ENCODE measurements around the gene TGM1.

TGM1 gene

GRCh38 chr14:24266344-24267244, 3.6 kb upstream of the TGM1 start:
- H3K36me3 Mint-ChIP-seq (ENCODE audit: low read depth): peaks cover 10% of the 10 kb centered on the region
- no peak for TF ChIP-seq CTCF (IDR thresholded peaks at IDR 0.05)
- H3K4me3 Mint-ChIP-seq: no peak overlapping the region
- DNase-seq: no peak
- H3K27me3 Mint-ChIP-seq (ENCODE audit: low read depth, poor library complexity): peaks cover 2% of the 10 kb centered on the region
- H3K9me3 Mint-ChIP-seq: no peaks in the 10 kb centered on the region
- peaks cover 9% of the 10 kb centered on the region for H3K4me1 Mint-ChIP-seq
- peak overlapping the region; percentile 62 for H3K27ac Mint-ChIP-seq

GRCh38 chr14:24264298-24264697, 1.3 kb upstream of the TGM1 start:
- Mint-ChIP-seq H3K36me3 (ENCODE audit: low read depth) (peaks cover 10% of the 10 kb centered on the region), H3K9me3 (no peaks in the 10 kb centered on the region), H3K4me3 (no peak overlapping the region), H3K4me1 (peaks cover 6% of the 10 kb centered on the region), H3K27ac (peak overlapping the region; percentile 42), H3K27me3 (ENCODE audit: low read depth, poor library complexity) (peaks cover 3% of the 10 kb centered on the region)
- no peak for TF ChIP-seq CTCF (IDR thresholded peaks at IDR 0.05)
- DNase-seq: no peak

- DNase-seq: no peak
- Mint-ChIP-seq H3K36me3 (ENCODE audit: low read depth) (peaks cover 10% of the 10 kb centered on the region), H3K27me3 (ENCODE audit: low read depth, poor library complexity) (peaks cover 2% of the 10 kb centered on the region), H3K27ac (no peak overlapping the region), H3K9me3 (no peaks in the 10 kb centered on the region), H3K4me1 (peaks cover 6% of the 10 kb centered on the region), H3K4me3 (no peak overlapping the region)
- TF ChIP-seq CTCF (IDR thresholded peaks at IDR 0.05): no peak
Observed at GRCh38 chr14:24263848-24264247, 871 bp upstream of the TGM1 start.

GRCh38 chr14:24261969-24262327, 1.0 kb downstream of the TGM1 start:
- H3K4me3 Mint-ChIP-seq: no peak overlapping the region
- no peak overlapping the region for H3K27ac Mint-ChIP-seq
- no peak for DNase-seq
- TF ChIP-seq CTCF (IDR thresholded peaks at IDR 0.05): no peak
- peaks cover 2% of the 10 kb centered on the region for H3K4me1 Mint-ChIP-seq
- H3K27me3 Mint-ChIP-seq (ENCODE audit: low read depth, poor library complexity): peaks cover 2% of the 10 kb centered on the region
- no peaks in the 10 kb centered on the region for H3K9me3 Mint-ChIP-seq
- H3K36me3 Mint-ChIP-seq (ENCODE audit: low read depth): peaks cover 6% of the 10 kb centered on the region

- no peak for TF ChIP-seq CTCF (IDR thresholded peaks at IDR 0.05)
- Mint-ChIP-seq H3K4me1 (no peaks in the 10 kb centered on the region), H3K36me3 (ENCODE audit: low read depth) (peaks cover under 1% of the 10 kb centered on the region), H3K4me3 (no peak overlapping the region), H3K27me3 (ENCODE audit: low read depth, poor library complexity) (peaks cover 2% of the 10 kb centered on the region), H3K9me3 (no peaks in the 10 kb centered on the region), H3K27ac (no peak overlapping the region)
- DNase-seq: no peak
Observed at GRCh38 chr14:24261256-24261968, 1.6 kb downstream of the TGM1 start.

Data from nephron progenitor cell (in vitro differentiated cells).